Lower leg skin (tissue), 3 donors: ENCODE data around the gene PNLIPRP2.

Source experiments
- POLR2A ChIP-seq, 2 donors: fragments of 450-650 bp; IDR thresholded peaks; one replicate each; pipeline ENCODE4 v1.6.1; 2016 to 2017; ENCODE audit warnings: antibody characterized with exemption in 2 of 2, mild to moderate bottlenecking in 1 of 2, moderate library complexity in 1 of 2
- TF ChIP-seq, protein P1 (sequence below), 3 donors: fragments of 450-650 bp; IDR thresholded peaks; one replicate each; pipeline ENCODE4 v1.5.1; 2016; ENCODE audit warnings: antibody characterized with exemption in 3 of 3, mild to moderate bottlenecking in 3 of 3, moderate library complexity in 2 of 3

DNA sequence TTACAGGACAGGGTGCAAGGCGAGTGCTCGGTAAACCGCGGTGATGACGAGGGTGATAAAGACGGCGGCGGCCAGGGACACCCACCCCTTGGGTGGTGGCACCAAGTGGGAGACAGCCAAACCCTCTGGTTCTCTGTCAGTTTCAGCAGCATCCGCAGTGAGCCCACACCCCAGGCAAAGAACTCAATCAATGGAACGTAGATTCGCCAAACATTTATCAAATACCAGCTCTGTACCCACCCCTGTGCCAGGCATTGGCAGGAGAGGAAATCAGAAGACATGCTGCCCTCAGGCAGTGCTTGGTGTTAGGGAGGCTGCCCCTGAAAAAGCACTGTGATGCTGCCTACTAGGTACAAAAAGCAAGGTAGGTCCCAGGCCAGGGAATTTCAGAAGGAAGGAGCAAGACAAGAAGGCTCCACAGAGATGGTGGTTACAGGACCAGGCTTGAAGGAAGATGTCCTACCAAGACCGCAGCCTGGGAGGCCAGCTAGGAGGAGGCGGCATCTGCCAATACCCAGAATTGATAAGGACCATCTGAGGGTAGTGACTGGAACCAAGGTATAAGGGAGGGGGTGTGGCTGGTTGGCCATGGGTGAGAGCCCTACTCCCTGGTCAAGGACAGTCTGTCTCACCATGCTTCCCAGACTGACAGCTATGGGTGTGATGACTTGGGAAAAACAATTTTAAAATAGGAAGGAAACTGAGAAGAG, 10.2 kb upstream of the PNLIPRP2 start:
- TF ChIP-seq, protein P1, sequence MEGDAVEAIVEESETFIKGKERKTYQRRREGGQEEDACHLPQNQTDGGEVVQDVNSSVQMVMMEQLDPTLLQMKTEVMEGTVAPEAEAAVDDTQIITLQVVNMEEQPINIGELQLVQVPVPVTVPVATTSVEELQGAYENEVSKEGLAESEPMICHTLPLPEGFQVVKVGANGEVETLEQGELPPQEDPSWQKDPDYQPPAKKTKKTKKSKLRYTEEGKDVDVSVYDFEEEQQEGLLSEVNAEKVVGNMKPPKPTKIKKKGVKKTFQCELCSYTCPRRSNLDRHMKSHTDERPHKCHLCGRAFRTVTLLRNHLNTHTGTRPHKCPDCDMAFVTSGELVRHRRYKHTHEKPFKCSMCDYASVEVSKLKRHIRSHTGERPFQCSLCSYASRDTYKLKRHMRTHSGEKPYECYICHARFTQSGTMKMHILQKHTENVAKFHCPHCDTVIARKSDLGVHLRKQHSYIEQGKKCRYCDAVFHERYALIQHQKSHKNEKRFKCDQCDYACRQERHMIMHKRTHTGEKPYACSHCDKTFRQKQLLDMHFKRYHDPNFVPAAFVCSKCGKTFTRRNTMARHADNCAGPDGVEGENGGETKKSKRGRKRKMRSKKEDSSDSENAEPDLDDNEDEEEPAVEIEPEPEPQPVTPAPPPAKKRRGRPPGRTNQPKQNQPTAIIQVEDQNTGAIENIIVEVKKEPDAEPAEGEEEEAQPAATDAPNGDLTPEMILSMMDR (IDR thresholded peaks at IDR 0.05): no peak
- no peak for TF ChIP-seq POLR2A (IDR thresholded peaks at IDR 0.05)
